Measurements from ENCODE around the gene GIPC3.

The GIPC3 gene

DNA sequence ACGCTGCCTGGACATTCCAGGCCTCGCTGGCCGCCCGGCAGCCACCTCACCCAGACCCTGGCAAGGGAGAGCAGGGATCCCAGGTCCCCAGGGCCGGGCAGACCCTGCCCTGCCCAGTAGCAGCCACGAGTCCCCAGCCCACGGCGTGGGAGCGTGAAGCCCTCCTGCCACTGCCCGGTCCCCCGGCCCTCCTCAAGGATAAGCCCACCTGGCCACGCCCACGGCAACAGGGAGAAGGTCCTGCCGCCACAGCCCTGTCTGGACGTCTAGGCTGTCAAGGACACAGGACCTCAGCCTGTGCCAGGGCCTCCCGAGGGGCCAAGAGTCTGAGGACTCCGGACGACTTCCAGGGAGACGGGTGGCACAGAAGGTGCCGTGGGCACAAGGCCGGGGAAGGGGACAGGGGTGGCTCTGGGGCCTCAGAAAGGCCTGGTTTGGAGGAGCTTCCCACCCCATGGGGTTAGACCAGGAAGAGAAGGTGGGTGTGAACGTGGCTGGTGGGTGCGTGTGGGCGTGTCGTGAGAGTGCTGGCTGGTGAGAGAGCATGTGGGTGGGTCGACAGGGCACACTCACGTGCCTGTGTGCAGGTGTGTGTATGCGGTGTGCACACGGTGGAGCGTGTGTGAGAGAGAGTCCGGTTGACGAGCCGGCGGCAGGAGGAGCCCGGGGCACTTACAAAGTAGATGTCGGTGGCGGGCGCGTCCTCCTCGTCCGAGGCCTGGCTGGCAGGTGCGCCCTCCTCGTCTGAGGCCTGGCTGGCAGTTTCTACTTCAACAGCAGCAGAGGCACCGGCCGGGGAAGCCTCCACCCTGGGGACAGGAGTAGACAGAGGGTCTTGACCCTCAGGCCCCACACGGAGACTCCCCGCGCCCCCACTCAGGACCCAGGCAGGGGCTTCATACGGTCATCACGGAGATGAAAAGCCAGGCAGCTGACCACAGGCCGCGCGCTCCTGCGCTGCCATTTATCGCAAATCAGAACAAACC is 53.2 kb downstream of the GIPC3 start:
- no peak for DNase-seq

DNA sequence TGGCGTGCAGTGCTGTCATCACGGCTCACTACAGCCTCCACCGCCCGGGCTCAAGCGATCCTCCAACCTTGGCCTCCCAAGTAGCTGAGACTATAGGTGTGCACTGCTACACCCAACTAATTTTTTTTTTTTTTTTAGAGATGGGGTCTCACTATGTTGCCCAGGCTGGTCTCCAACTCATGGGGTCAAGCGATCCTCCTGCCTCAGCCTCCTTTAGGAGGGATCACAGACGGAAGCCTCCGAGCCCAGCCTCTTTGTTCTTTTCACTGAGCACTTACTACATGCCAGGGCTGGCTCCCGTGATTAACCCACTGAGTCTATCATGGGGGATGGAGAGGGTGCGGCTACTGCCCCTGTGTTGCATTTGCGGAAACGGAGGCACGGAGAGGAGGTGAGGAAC is 54.2 kb downstream of the GIPC3 start:
- no peak for DNase-seq

DNA sequence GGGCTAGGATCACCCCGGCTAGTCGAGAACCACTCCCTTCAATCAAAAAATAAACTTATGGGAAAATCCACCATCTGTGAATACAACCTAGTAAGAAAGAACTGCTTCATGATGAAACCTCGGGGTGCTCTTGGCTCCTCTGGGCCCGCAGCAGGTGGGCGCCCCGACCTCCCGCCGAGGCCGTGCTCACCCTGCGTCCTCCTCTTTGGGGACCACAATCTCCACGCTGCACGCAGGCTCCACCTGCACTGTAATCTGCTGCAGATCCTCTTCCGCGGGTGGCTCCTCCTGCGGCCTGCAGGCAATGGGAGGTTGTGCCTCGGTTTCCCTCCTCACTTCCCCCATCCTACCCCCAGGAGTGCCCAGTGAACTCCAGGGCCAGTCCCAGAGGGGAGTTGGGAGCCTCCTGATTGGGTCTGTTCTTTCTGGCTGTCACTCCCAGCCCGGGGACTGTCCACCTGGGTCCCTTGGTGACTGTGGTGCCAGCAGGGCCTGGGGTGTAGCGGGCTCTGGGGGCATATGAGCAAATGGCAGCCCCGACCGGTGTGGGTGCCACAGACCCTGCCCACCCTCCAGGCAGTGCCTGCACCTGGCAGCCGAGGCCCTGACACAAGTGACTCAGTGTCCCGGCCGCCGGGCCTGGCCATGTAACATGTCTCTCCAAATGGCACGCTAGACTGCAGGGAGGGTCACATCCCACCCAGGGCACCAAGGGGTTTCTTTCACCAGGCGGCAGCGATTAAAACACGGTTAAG is 56.4 kb downstream of the GIPC3 start:
- DNase-seq = no peak

GRCh38 chr19:3642296-3642695 is 57.0 kb downstream of the GIPC3 start:
- no peak for DNase-seq
